Tibial nerve (tissue), 4 donors: Measurements from ENCODE around the gene WDR74. TPM values are rescaled to one million over a fixed set of nuclear protein-coding genes. Genes with fewer than 3 reads are reported as not detected.
A peak's percentile ranks its signal among the peaks of the same experiment; 100 is the strongest.
"Not testable (repeated sequence)": the region's sequence is repeated elsewhere in the genome, so short reads cannot be mapped to it uniquely, and the experiment has no call there.

Source experiments
- DNase-seq, 2 donors: peaks; one replicate each; pipeline ENCODE4 v3.0.0-alpha.2; 2019; ENCODE audit warnings: low spot score in 2 of 2
- H3K27ac ChIP-seq, 4 donors: fragments of 200-600 bp; sonication (generic) in 3 of 4; one replicate each; pipeline ENCODE4 v1.5.1; 2017 to 2019; ENCODE audit warnings: mild to moderate bottlenecking in 1 of 4
- H3K27me3 ChIP-seq, 2 donors: fragments of 200-600 bp; sonication (generic) in 1 of 2; one replicate each; pipeline versions ENCODE4 v1.5.1 to v1.6.0; 2017 to 2019
- H3K36me3 ChIP-seq, 3 donors: fragments of 200-600 bp; sonication (generic); one replicate each; pipeline ENCODE4 v1.5.1; 2018 to 2019
- H3K4me1 ChIP-seq, 4 donors: fragments of 200-600 bp; sonication (generic) in 3 of 4; one replicate each; pipeline ENCODE4 v1.5.1; 2017 to 2019
- H3K4me3 ChIP-seq, 4 donors: fragments of 200-600 bp; sonication (generic) in 3 of 4; one replicate each; pipeline ENCODE4 v1.5.1; 2017 to 2019; ENCODE audit warnings: mild to moderate bottlenecking in 1 of 4, moderate library complexity in 1 of 4
- H3K9me3 ChIP-seq, 4 donors: fragments of 200-600 bp; sonication (generic) in 3 of 4; one replicate each; pipeline ENCODE4 v1.5.1; 2017 to 2019
- EP300 ChIP-seq, 2 donors: sonication (generic); formaldehyde crosslinking; IDR thresholded peaks; one replicate each; pipeline ENCODE4 v1.6.1; 2017; ENCODE audit warnings: antibody characterized with exemption in 2 of 2, mild to moderate bottlenecking in 1 of 2
- POLR2A ChIP-seq, 2 donors: fragments of 450-650 bp; IDR thresholded peaks; one replicate each; pipeline ENCODE4 v1.6.1; 2017; ENCODE audit warnings: antibody characterized with exemption in 2 of 2, mild to moderate bottlenecking in 2 of 2, moderate library complexity in 2 of 2
- WGBS, 2 donors: methylation state at CpG; one replicate each; pipeline ENCODE4 v1.1.5; 2018; 5-methylcytosine and 5-hydroxymethylcytosine counted together
- total RNA-seq, 4 donors: library from RNA; depleted of rRNA; stranded (reverse); fragments of >200 nt; gene quantifications; one replicate each; pipeline ENCODE4 v1.1.0, GENCODE V29; 2016
- TF ChIP-seq, protein P1 (sequence below), 5 experiments: fragments of 200-600 bp in 3 of 5; fragments of 450-650 bp in 2 of 5; sonication (generic) in 3 of 5; IDR thresholded peaks; one replicate each; pipeline ENCODE4 v1.5.1; 2016 to 2019; ENCODE audit warnings: antibody characterized with exemption in 5 of 5, mild to moderate bottlenecking in 3 of 5, moderate library complexity in 2 of 5

The WDR74 gene
- total RNA-seq, 4 donors from 2014 or later, result 31.7 to 75.0 (median 48.0) TPM

DNA sequence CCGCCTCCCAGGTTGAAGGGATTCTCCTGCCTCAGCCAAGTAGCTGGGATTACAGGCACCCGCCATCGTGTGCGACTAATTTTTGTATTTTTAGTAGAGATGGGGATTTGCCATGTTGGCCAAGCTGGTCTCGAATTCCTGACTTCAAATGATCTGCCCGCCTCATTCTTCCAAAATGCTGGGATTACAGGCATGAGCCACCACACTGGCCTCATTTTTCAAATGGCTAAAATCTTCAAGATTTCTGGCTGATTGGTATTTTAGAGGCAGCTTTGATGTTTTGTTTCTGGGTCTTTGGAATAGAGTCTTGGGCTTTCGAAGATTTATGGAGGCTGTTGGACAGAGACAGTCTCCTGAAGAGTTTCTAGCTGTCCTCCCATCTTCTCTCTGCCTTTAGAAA, 35.5 kb upstream of the WDR74 start:
- H3K27ac ChIP-seq, result no peak overlapping the region
- H3K9me3 ChIP-seq, result no peaks in the 10 kb centered on the region
- no peaks in the 10 kb centered on the region for H3K36me3 ChIP-seq
- WGBS, 2 donors, result 94 to 97% methylated on average over 7 of the region's 7 CpGs
- no peak for TF ChIP-seq POLR2A (IDR thresholded peaks at IDR 0.05)
- no peak for TF ChIP-seq EP300 (IDR thresholded peaks at IDR 0.05)
- TF ChIP-seq, protein P1, sequence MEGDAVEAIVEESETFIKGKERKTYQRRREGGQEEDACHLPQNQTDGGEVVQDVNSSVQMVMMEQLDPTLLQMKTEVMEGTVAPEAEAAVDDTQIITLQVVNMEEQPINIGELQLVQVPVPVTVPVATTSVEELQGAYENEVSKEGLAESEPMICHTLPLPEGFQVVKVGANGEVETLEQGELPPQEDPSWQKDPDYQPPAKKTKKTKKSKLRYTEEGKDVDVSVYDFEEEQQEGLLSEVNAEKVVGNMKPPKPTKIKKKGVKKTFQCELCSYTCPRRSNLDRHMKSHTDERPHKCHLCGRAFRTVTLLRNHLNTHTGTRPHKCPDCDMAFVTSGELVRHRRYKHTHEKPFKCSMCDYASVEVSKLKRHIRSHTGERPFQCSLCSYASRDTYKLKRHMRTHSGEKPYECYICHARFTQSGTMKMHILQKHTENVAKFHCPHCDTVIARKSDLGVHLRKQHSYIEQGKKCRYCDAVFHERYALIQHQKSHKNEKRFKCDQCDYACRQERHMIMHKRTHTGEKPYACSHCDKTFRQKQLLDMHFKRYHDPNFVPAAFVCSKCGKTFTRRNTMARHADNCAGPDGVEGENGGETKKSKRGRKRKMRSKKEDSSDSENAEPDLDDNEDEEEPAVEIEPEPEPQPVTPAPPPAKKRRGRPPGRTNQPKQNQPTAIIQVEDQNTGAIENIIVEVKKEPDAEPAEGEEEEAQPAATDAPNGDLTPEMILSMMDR (IDR thresholded peaks at IDR 0.05), result no peak
- H3K27me3 ChIP-seq, result no peaks in the 10 kb centered on the region
- no peak overlapping the region for H3K4me3 ChIP-seq
- H3K4me1 ChIP-seq, result peaks cover 0 to 17% (median 12%) of the 10 kb centered on the region in 4 donors
- DNase-seq, result no peak

DNA sequence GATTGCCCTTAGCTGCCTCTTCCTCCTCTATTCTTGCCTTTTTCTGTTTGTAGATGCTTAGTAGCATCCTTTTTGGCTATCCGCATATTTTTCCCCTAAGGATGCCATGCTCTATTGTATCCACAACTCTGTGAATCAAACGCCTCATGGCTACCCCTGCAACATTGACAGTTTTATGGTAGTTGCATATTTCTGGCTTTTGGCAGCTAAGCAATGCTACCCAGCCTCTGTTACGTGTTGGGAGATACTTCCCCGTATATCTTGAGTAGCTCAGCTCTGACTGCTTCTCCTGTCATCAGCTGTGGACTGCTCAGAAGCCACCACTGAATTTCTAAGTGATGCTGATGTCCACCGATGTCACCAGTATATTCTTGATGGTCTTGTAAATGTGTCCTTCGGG, 26.2 kb upstream of the WDR74 start:
- Histone ChIP-seq H3K27me3 (no peaks in the 10 kb centered on the region), H3K9me3 (no peaks in the 10 kb centered on the region), H3K4me1 (no peaks in the 10 kb centered on the region), H3K27ac (no peak overlapping the region), H3K4me3 (no peak overlapping the region), H3K36me3 (no peaks in the 10 kb centered on the region)
- TF ChIP-seq EP300 (IDR thresholded peaks at IDR 0.05) (no peak), POLR2A (IDR thresholded peaks at IDR 0.05) (no peak)
- TF ChIP-seq, protein P1 (IDR thresholded peaks at IDR 0.05), result no peak
- 59 to 64% methylated on average over 6 of the region's 6 CpGs for WGBS, 2 donors
- DNase-seq, result no peak

DNA sequence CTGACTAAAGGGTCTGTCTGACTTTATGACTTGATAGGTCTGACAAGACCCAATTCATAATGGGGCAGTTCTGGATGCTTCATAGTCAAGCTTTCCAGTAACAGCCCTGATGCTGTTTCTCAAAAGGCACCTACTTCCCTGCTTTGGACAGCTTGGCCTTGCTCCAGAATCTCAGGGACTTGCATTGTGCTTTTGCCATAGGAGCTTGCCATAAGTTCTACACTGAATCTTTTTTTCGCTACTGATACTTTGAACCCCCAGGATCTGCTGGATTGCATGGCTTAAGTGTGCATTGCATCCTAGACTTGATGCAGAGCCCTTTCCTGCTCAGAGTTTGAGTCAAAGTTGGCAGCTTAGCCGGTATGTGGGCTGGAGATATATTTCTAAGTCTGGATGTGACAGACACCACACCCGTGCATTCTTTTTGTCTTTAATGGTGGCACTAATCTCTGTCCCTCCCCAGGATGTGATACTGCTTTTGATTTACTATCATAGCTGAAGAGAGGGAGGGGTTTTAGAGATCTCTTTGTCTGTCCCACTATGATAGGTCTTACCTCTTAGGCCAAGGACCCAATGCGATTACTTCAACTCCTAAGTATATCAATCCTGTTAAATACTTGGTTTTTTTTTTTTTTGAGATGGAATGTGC, 24.4 kb upstream of the WDR74 start:
- H3K4me3 ChIP-seq, result no peak overlapping the region
- WGBS, 2 donors, result 79 to 87% methylated on average over 4 of the region's 4 CpGs
- no peaks in the 10 kb centered on the region for H3K36me3 ChIP-seq
- DNase-seq, result no peak
- TF ChIP-seq POLR2A (IDR thresholded peaks at IDR 0.05) (no peak), EP300 (IDR thresholded peaks at IDR 0.05) (no peak)
- TF ChIP-seq, protein P1 (IDR thresholded peaks at IDR 0.05), result no peak
- no peaks in the 10 kb centered on the region for H3K27me3 ChIP-seq
- no peaks in the 10 kb centered on the region for H3K9me3 ChIP-seq
- H3K4me1 ChIP-seq, result no peaks in the 10 kb centered on the region
- peak overlapping the region in 1 of 4 donors; percentile 12 for H3K27ac ChIP-seq

DNA sequence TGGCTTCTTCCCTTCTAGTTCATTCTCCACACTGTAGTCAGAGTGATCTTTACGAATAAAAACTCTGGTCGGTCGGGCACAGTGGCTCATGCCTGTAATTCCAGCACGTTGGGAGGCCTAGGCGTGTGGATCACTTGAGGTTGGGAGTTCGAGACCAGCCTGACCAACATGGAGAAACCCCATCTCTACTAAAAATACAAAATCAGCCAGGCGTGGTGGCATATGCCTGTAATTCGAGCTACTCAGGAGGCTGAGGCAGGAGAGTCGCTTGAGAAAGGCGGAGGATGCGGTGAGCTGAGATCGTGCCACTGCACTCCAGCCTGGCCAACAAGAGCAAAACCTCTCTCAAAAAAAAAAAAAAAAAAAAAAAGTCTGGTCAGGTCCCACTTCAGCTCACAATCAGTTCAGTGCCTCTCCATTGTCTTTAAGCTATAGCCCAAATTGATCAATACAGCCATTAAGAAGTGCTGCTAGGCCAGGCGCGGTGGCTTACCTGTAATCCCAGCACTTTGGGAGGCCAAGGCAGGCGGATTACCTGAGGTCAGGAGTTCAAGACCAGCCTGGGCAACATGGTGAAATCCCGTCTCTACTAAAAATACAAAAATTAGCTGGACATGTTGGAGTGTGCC, 22.3 kb upstream of the WDR74 start:
- not testable (repeated sequence) for DNase-seq, H3K27me3 ChIP-seq, H3K27ac ChIP-seq, H3K4me1 ChIP-seq, H3K36me3 ChIP-seq, H3K4me3 ChIP-seq, H3K9me3 ChIP-seq
- WGBS, 2 donors, result 90% methylated on average over 16 of the region's 16 CpGs

DNA sequence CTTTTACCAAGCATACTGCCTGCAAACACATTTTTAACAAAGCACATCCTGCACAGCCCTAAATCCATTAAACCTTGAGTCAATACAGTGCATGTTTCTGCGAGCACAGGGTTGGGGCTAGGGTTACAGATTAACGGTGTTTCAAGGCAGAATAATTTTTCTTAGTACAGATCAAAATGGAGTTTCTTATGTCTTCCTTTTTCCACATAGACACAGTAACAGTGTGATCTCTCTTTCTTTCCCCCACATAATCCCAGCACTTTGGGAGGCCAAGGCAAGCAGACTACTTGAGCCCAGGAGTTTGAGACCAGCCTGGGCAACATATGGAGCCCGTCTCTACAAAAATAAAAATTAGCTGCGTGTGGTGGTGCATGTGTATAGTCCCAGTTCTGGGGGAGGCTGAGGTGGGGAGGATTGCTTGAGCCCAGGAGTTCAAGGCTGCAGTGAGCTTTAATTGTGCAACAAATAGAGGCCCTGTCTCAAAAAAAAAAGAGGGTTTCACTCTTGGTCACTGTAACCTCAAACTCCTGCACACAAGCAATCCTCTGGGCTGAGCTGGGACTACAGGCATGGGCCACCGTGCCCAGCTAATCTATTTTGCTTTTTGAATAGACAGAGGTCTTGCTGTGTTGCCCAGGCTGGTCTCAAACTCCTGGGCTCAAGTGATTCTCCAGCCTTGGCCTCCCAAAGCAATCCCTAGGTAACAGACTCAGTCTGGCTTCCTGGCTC, 21.6 kb upstream of the WDR74 start:
- TF ChIP-seq, protein P1 (IDR thresholded peaks at IDR 0.05), result no peak
- TF ChIP-seq POLR2A (IDR thresholded peaks at IDR 0.05), result no peak
- TF ChIP-seq EP300 (IDR thresholded peaks at IDR 0.05), result no peak
- no peak for DNase-seq
- Histone ChIP-seq H3K4me3 (no peak overlapping the region), H3K27me3 (no peaks in the 10 kb centered on the region), H3K4me1 (peaks cover 0 to 13% (median 2%) of the 10 kb centered on the region in 4 donors), H3K36me3 (no peaks in the 10 kb centered on the region), H3K27ac (no peak overlapping the region), H3K9me3 (no peaks in the 10 kb centered on the region)
- WGBS, 2 donors, result 76 to 82% methylated on average over 5 of the region's 5 CpGs

DNA sequence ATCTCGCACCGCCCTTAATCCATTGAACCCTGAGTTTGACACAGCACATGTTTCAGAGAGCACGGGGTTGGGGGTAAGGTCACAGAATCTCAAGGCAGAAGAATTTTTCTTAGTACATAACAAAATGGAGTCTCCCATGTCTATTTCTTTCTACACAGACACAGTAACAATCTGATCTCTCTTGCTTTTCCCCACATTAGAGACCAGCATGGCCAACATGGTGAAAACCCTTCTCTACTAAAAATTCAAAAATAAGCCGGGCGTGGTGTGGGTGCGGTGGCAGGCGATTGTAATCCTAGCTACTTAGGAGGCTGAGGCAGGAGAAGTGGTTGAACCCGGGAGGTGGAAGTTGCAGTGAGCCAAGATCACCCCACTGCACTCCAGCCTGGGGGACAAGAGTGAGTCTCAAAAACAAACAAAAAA, 19.9 kb upstream of the WDR74 start:
- not testable (repeated sequence) for H3K4me3 ChIP-seq, H3K9me3 ChIP-seq, H3K27me3 ChIP-seq, H3K27ac ChIP-seq, DNase-seq, H3K36me3 ChIP-seq
- WGBS, 2 donors, result 83 to 86% methylated on average over 8 of the region's 8 CpGs
- peaks cover 3 to 21% (median 8%) of the 10 kb centered on the region in 4 donors for H3K4me1 ChIP-seq
